ENCODE results near the gene BRD4. TPM values are rescaled to one million over a fixed set of nuclear protein-coding genes. Genes with fewer than 3 reads are reported as not detected.
"Not testable (repeated sequence)": the region's sequence is repeated elsewhere in the genome, so short reads cannot be mapped to it uniquely, and the experiment has no call there.

BRD4 gene
- total RNA-seq, 3 donors from 2014 or later = 102 to 113 (median 112) TPM

DNA sequence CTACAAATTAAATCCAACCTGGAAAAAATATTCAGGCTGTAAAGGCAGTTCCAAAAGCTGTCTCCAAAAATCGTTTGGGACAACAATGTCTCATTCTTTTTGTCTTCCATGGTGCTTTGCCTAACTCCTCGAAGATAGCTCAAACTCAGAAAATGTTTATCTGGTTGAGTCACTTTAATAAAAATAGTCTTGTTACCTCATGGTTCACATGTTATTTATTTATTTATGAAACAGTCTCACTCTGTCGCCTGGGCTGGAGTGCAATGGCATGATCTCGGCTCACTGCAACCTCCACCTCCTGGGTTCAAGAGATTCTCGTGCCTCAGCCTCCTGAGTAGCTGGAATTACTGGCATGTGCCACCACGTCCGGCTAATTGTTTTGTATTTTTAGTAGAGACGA is 4.9 kb upstream of the BRD4 start:
- Mint-ChIP-seq H3K4me1 (ENCODE audit: low read depth) (peaks cover 6% of the 10 kb centered on the region), H3K9me3 (no peaks in the 10 kb centered on the region), H3K36me3 (ENCODE audit: insufficient read depth) (no peaks in the 10 kb centered on the region), H3K27me3 (ENCODE audit: low read depth) (no peaks in the 10 kb centered on the region), H3K4me3 (no peak overlapping the region)
- ATAC-seq = no peak
- no peak for DNase-seq

DNA sequence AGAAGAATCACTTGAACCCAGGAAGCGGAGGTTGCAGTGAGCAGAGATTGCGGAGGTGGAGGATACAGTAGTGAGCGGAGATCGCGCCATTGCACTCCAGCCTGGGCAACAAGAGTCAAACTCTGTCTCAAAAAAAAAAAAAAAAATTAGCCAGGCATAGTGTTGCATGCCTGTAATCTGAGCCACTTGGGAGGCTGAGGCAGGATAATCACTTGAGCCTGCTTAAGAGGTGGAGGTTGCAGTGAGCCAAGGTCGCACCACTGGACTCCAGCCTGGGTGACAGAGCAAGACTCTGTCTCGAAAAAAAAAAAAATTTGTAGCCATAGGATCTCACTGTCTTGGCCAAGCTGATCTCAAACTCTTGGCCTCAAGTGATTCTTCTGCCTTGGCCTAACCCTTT is 3.7 kb upstream of the BRD4 start:
- not testable (repeated sequence) for H3K27me3 Mint-ChIP-seq (ENCODE audit: low read depth); ATAC-seq; H3K36me3 Mint-ChIP-seq (ENCODE audit: insufficient read depth); H3K9me3 Mint-ChIP-seq; DNase-seq; H3K4me1 Mint-ChIP-seq (ENCODE audit: low read depth); H3K4me3 Mint-ChIP-seq

DNA sequence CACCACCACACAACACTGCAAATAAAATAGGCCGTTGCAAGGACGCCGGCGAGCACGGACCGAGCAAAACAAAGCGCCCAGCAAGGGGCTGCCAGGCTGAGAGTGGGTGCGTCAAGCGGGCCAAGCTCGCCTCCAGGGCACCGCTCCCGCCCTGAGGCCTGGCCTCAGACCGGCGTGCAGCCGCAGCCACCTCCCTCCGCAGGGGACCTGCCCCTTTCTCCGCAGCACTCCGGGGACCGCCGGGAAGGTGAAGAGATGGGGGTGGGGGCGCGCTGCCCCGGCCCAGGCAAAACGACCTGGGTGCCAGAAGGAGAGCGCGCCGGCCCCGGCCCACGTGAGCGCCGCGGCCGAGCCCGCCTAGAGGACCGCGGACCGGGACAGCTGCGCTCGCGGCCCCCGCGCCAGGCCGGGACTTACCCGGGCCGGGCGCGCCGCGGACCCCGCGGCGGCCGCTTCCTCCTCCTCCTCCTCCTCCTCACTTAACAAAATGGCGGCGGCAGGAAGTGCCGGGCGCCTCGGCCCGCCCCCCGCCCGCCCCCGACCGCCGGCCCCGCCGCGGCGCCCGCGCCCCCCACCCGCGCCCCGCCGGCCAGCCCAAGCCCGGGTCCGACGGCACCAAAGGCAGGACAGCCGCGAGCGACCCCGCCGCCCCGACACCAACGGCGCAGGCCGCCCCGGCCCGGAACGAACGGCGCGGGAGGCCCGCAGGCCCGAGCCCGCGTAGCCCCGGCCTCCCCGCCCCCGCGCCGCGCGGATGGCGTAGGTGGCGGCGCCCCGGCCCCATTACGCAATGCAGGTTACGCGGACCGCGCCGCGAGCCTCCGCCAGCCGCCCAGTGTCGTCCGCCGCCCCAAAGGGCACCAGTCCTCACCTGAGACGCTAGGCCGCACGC is 674 bp downstream of the BRD4 start:
- H3K4me1 Mint-ChIP-seq (ENCODE audit: low read depth) = peaks cover 49% of the 10 kb centered on the region
- DNase-seq (peak; percentile 68), ATAC-seq (peak; percentile 72 to 73)
- peaks cover 8% of the 10 kb centered on the region for H3K36me3 Mint-ChIP-seq (ENCODE audit: insufficient read depth)
- H3K4me3 Mint-ChIP-seq = peak overlapping the region; percentile 93
- H3K27me3 Mint-ChIP-seq (ENCODE audit: low read depth) = no peaks in the 10 kb centered on the region
- no peaks in the 10 kb centered on the region for H3K9me3 Mint-ChIP-seq

DNA sequence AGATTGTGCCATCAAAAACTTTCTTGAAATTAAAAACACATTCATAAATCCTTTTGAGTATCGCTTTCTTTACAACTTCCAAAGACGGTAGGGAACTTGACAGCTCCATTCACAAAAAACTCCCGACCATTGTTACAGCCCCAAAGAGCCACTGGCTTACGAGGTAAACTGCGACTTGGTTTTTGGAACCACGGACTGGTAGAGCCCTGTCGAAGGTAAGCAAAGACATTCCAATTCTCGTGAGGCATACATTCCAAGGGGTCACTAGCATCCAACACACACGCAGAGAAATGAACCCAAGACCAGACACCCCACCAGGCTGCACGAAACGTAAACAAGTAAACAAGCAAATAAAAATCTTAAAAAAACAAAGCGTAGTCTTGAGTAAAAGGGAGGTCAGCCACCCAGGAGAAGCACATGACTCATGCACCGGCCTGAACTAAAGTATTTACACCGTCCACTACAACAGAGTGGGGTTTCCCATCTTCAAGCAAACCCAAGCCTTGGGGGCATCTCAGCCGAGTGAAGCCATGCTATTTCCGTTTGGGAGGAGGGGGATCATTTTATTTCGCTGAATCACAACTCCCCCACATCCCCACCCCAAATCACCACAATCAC is 1.4 kb downstream of the BRD4 start:
- Mint-ChIP-seq H3K9me3 (no peaks in the 10 kb centered on the region), H3K4me1 (ENCODE audit: low read depth) (peaks cover 55% of the 10 kb centered on the region), H3K4me3 (peak overlapping the region; percentile 93), H3K36me3 (ENCODE audit: insufficient read depth) (peaks cover 8% of the 10 kb centered on the region), H3K27me3 (ENCODE audit: low read depth) (no peaks in the 10 kb centered on the region)
- DNase-seq (no peak), ATAC-seq (peak; percentile 9 to 11)

DNA sequence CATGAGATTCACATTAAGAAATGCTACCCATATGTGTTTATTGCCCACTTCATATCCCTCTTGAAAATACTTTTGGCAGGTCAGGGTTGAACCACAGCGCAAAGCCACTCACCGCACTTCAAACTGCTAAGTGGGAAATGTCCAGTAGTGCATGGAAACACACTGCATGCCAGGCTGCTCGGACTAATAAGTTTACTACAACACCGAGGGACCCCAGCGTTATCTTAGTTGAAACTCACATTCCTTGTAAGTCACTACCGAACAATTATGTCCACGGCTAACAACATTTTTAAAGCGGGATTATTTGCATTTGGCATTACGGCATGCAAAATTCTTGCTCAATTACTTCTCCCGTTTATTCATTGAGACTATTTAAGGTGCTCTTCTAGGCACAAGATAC is 4.0 kb downstream of the BRD4 start:
- DNase-seq (no peak), ATAC-seq (no peak)
- Mint-ChIP-seq H3K4me1 (ENCODE audit: low read depth) (peaks cover 75% of the 10 kb centered on the region), H3K27me3 (ENCODE audit: low read depth) (no peaks in the 10 kb centered on the region), H3K9me3 (no peaks in the 10 kb centered on the region), H3K4me3 (no peak overlapping the region), H3K36me3 (ENCODE audit: insufficient read depth) (peaks cover 10% of the 10 kb centered on the region)

DNA sequence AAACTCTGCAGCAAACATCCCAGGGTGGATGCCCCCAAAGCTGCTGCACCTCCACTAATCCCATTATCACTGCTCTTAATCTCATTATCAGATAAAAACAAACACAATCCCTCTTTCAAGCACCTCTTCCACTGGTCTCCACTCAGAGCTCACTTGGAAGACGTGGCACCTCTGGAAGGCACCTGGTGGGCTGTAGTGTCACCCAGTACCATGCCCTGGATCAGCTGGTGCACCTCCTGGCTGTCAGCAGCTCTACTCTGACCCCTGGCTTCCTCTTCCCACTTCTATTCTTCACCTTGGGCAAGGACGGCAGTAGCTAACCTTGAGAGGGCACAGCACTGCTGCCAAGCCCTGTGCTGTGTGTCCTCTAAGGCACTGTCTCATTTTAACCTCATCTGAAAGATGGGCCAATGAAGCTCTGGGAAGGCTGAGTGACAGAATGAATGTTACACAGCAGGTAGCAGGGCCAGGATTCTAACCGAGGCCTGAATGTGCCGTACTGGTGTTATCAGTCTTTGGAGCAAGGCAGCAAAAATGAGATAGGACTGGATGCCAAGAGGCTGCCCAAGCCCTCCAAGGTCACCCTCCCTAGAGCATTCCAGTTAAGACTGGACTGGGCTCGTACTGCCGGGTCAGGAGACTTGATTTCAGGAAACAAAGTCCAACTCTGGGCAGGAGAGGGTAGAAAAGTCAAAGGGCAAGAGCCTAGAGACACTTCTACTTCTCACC is 7.4 kb downstream of the BRD4 start:
- Mint-ChIP-seq H3K4me1 (ENCODE audit: low read depth) (peaks cover 89% of the 10 kb centered on the region), H3K27me3 (ENCODE audit: low read depth) (no peaks in the 10 kb centered on the region), H3K4me3 (peak overlapping the region; percentile 47), H3K36me3 (ENCODE audit: insufficient read depth) (peaks cover 14% of the 10 kb centered on the region), H3K9me3 (no peaks in the 10 kb centered on the region)
- ATAC-seq (peak; percentile 24 to 41), DNase-seq (no peak)

DNA sequence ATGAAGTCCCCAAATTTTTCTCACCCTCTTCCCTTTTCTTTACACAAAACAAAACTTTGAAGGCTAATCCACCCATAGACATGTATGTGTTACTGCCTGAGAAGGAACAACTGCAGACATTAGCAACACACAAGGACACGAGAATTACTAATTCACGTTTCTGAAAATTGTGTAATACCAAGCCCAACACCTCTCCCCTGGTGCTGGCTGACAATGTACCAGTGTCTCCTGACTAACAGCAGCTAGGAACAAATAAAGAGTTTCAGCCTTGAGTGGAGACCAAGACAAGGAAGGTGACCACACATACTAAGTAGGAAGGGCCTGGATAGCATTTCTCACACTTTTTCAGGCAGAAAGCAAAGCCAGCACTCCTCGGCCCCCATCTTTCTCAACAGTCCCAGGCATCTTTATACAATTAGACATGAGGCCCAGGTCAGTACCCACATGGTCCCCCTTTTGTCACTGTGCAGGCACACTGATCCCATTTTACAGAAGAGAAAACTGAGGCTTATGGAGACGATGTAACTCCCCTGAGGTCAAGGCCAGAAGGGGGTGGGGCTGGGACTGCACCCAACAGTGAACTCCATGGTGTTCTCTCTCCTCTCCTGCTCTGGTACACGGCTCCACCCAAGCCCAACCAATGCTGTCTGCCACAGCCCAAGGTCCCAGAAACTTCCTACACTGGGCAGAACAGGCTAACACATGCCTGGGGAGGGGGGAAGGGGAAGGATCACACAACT is 8.7 kb downstream of the BRD4 start:
- Mint-ChIP-seq H3K4me3 (peak overlapping the region; percentile 22), H3K36me3 (ENCODE audit: insufficient read depth) (peaks cover 10% of the 10 kb centered on the region), H3K9me3 (no peaks in the 10 kb centered on the region), H3K27me3 (ENCODE audit: low read depth) (no peaks in the 10 kb centered on the region), H3K4me1 (ENCODE audit: low read depth) (peaks cover 88% of the 10 kb centered on the region)
- no peak for DNase-seq
- peak; percentile 69 to 78 for ATAC-seq

DNA sequence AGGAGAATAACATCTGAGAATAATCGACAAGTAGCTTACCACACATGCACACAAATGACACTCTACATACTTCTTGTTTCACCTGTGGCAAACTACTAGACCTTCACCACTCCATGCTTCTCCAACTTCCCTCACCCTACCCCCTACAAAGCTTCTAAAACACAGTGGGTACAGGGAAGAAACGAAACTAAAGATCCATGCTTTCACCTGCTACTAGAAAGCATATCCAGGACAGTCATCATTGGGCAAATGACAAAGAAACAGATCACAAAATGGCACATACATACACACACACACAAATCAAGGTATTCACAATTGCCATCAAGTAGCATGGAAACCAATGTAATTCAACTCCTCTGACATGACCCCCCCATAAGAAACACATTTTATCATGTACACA is 10.6 kb downstream of the BRD4 start:
- ATAC-seq = no peak
- H3K4me3 Mint-ChIP-seq = peak overlapping the region; percentile 35
- peaks cover 88% of the 10 kb centered on the region for H3K4me1 Mint-ChIP-seq (ENCODE audit: low read depth)

DNA sequence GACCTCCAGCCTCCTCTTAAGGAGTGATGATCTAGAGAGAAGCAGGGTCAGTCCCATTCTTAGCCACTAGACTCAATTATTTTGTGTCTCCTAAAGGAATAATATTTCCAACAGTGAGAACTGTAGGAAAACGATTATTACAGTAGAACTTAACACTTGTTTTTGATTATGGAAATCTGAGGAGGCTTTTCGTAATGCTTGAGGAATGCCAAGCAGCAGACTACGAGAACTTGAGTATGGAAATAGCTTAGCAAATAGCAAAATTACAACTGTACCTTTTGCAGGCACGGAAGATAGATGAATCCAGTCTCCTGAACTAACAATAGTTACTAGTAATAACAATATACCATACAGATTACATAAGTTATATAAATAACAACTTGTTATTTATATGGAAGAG is 12.2 kb downstream of the BRD4 start:
- no peak for ATAC-seq
- H3K9me3 Mint-ChIP-seq = no peaks in the 10 kb centered on the region
- peaks cover 88% of the 10 kb centered on the region for H3K4me1 Mint-ChIP-seq (ENCODE audit: low read depth)
- no peaks in the 10 kb centered on the region for H3K27me3 Mint-ChIP-seq (ENCODE audit: low read depth)
- no peak overlapping the region for H3K4me3 Mint-ChIP-seq
- no peak for DNase-seq
- peaks cover 17% of the 10 kb centered on the region for H3K36me3 Mint-ChIP-seq (ENCODE audit: insufficient read depth)

More for the DNA sequence above, 10.6 kb downstream of the BRD4 start:
- no peaks in the 10 kb centered on the region for H3K27me3 Mint-ChIP-seq (ENCODE audit: low read depth)
- no peak for DNase-seq
- no peaks in the 10 kb centered on the region for H3K9me3 Mint-ChIP-seq
- peaks cover 13% of the 10 kb centered on the region for H3K36me3 Mint-ChIP-seq (ENCODE audit: insufficient read depth)

DNA sequence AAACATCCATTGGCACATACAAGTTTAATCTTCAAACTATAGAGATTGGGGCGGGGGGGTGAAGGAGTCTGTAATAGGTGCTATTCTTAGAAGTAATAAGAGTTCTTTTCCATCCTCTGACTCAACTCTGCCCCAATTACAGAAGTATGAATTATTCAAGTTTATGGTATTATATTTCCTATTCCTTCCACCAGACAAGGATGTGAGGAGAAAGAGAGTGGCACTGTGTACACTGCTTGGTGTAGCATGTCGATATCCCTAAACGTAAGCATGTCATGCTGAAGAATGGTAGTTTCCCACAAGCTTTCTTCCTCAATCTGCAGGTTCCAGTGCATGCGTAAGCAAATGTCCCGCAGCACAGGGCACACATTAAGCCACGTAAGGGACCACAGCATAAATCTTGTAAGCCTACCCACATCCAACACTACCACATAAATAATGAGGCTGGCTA is 14.1 kb downstream of the BRD4 start:
- Mint-ChIP-seq H3K27me3 (ENCODE audit: low read depth) (no peaks in the 10 kb centered on the region), H3K4me1 (ENCODE audit: low read depth) (peaks cover 85% of the 10 kb centered on the region), H3K9me3 (no peaks in the 10 kb centered on the region), H3K4me3 (peak overlapping the region; percentile 52), H3K36me3 (ENCODE audit: insufficient read depth) (peaks cover 18% of the 10 kb centered on the region)
- ATAC-seq (peak; percentile 28 to 46), DNase-seq (no peak)

DNA sequence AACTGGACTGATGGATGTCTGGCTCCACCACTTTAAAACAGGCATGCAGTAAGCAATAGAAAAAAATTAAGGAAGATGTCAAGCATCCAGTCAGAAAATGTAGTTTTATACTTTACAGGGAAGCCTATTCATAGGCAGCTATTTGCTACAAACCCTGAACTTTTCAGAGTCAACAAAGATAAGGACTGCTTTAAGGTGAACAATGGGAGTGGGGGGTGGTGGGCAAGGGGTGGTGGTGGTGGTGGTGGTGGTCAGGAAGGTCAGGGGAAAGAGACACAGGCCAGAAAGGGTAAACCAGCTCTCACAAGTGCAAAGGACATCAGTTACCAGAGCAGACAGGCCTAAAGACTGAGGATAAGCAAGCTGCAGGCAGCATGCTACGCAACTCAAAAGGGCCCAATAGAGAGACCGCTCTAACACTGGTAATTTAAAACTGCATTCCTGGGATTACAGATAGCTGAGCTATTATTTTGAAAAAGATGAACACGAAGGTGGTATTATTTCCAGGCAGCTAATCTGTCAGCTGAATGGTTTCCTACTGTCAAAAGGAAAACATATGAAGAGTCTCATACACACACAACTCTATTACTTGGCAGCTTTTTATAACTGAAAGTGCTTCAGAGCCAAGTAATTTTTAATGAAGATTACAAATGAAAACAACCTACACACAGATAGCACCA is 14.8 kb downstream of the BRD4 start:
- peaks cover 15% of the 10 kb centered on the region for H3K36me3 Mint-ChIP-seq (ENCODE audit: insufficient read depth)
- H3K4me3 Mint-ChIP-seq = peak overlapping the region; percentile 71
- peaks cover 87% of the 10 kb centered on the region for H3K4me1 Mint-ChIP-seq (ENCODE audit: low read depth)
- H3K27me3 Mint-ChIP-seq (ENCODE audit: low read depth) = no peaks in the 10 kb centered on the region
- ATAC-seq (peak; percentile 4 to 12), DNase-seq (no peak)
- H3K9me3 Mint-ChIP-seq = no peaks in the 10 kb centered on the region

DNA sequence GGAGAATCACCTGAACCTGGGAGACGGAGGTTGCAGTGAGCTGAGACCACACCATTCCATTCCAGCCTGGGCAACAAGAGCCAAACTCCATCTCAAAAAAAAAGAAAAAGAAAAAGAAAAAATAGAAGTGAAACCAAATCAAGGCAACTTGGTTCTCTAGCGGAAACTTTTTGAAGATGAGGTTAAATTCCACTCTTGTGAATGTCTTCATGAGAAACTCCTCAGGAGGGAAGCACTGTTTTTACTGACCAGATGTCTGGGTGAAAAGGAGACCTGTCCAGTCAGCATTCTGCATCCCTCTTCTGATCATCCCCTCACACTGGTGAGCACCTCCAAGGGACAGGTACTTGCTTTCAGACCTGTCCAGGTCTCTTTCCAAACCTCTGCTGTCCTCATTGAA is 15.8 kb downstream of the BRD4 start:
- peaks cover 17% of the 10 kb centered on the region for H3K36me3 Mint-ChIP-seq (ENCODE audit: insufficient read depth)
- H3K4me3 Mint-ChIP-seq = peak overlapping the region; percentile 71
- no peak for ATAC-seq
- H3K9me3 Mint-ChIP-seq = no peaks in the 10 kb centered on the region
- DNase-seq = no peak
- peaks cover 88% of the 10 kb centered on the region for H3K4me1 Mint-ChIP-seq (ENCODE audit: low read depth)
- H3K27me3 Mint-ChIP-seq (ENCODE audit: low read depth) = no peaks in the 10 kb centered on the region

DNA sequence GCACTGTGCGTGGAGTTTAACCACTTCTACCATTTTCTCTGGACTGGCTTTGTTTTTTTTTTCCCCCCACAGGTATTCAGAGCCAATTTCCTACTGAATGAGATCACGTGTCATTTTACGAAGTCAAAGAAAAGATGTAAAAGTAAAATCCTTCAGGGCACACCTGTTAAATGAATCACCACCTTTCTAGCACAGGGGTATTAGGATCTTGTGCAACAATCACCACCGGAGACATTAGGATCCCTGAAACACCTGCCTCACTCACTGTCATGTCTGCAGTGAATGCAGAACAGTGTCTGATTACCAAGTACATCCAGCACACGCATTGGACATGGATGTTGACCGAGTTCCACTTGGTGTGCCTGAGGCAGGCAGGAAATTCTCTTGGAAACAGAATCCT is 17.2 kb downstream of the BRD4 start:
- Mint-ChIP-seq H3K36me3 (ENCODE audit: insufficient read depth) (peaks cover 17% of the 10 kb centered on the region), H3K4me1 (ENCODE audit: low read depth) (peaks cover 84% of the 10 kb centered on the region), H3K4me3 (no peak overlapping the region), H3K9me3 (no peaks in the 10 kb centered on the region), H3K27me3 (ENCODE audit: low read depth) (no peaks in the 10 kb centered on the region)
- DNase-seq = no peak
- ATAC-seq = no peak

Measured in activated T-cell treated with anti-CD3 and anti-CD28 coated beads, Interleukin-2, amount 50 U/mL, for 4 hours (primary cell).